SK-N-SH (cell line): ENCODE data around the gene OR2M7. TPM values are rescaled to one million over a fixed set of nuclear protein-coding genes. Genes with fewer than 3 reads are reported as not detected.

ENCODE experiments used
- CTCF ChIA-PET: fragments of 300-600, 350-600 bp; formaldehyde crosslinking; extraction: SDS; loops from one replicate; lab custom pipeline; 2021; lab: Yijun Ruan, JAX
- POLR2A ChIA-PET: fragments of 350-600 bp; sonication (Branson Sonifier 250); formaldehyde crosslinking; extraction: SDS; loops from one replicate; lab custom pipeline; 2020; ENCODE audit warnings: antibody characterized with exemption, inconsistent platforms; lab: Yijun Ruan, JAX
- DNase-seq: peaks from one replicate; pipeline ENCODE4 v3.0.0; 2012
- H2AFZ ChIP-seq: fragments of 200-600 bp; sonication (generic); 2 replicates; pipeline ENCODE4 v1.8.1; 2016; ENCODE audit warnings: antibody characterized with exemption, mild to moderate bottlenecking, low read depth
- H3F3A ChIP-seq: fragments of 200-600 bp; sonication (generic); replicated peaks from 2 replicates; pipeline ENCODE3; 2016; ENCODE audit warnings: antibody characterized with exemption, mild to moderate bottlenecking; ENCODE audit not compliant: insufficient read depth
- H3K27ac ChIP-seq, 2 experiments: fragments of 200-500 bp in 1 of 2; fragments of 200-600 bp in 1 of 2; sonication (Bioruptor generic) in 1 of 2; sonication (generic), shearing (Covaris generic) in 1 of 2; 2 replicates each; pipeline versions ENCODE4 v1.5.1 to v1.6.1; 2014 to 2016; ENCODE audit warnings: low read depth in 2 of 2, inconsistent platforms in 1 of 2, low read length in 1 of 2, mild to moderate bottlenecking in 1 of 2, mixed read lengths in 1 of 2
- H3K27me3 ChIP-seq: fragments of 200-600 bp; sonication (generic), shearing (Covaris generic); 2 replicates; pipeline ENCODE4 v1.6.1; 2016; ENCODE audit warnings: mixed run types; ENCODE audit not compliant: insufficient read depth
- H3K36me3 ChIP-seq, 2 experiments: fragments of 200-500 bp in 1 of 2; fragments of 200-600 bp in 1 of 2; sonication (Bioruptor generic) in 1 of 2; sonication (generic) in 1 of 2; replicated peaks in 1 of 2; 2 replicates each; pipeline versions ENCODE3 to v1.5.1; 2014 to 2016; ENCODE audit warnings: low read length in 1 of 2, mild to moderate bottlenecking in 1 of 2; ENCODE audit not compliant: insufficient read depth in 2 of 2, control insufficient read depth in 1 of 2
- H3K4me1 ChIP-seq, 2 experiments: fragments of 200-500 bp in 1 of 2; fragments of 200-600 bp in 1 of 2; sonication (Bioruptor generic) in 1 of 2; sonication (generic), shearing (Covaris generic) in 1 of 2; 2 replicates each; pipeline versions ENCODE4 v1.5.1 to v1.6.1; 2014 to 2016; ENCODE audit warnings: low read depth in 1 of 2, low read length in 1 of 2, mixed run types in 1 of 2; ENCODE audit not compliant: insufficient read depth in 2 of 2, control insufficient read depth in 1 of 2
- H3K4me2 ChIP-seq: fragments of 200-600 bp; sonication (generic), shearing (Covaris generic); 2 replicates; pipeline ENCODE4 v1.6.1; 2017; ENCODE audit warnings: mixed run types
- H3K4me3 ChIP-seq, 2 experiments: fragments of 200-500 bp in 1 of 2; fragments of 200-600 bp in 1 of 2; sonication (Bioruptor generic) in 1 of 2; sonication (generic), shearing (Covaris generic) in 1 of 2; 2 replicates each; pipeline versions ENCODE4 v1.5.1 to v1.8.1; 2014 to 2016; ENCODE audit warnings: low read depth in 2 of 2, inconsistent platforms in 1 of 2, low read length in 1 of 2, mild to moderate bottlenecking in 1 of 2, mixed read lengths in 1 of 2, moderate library complexity in 1 of 2
- H3K79me2 ChIP-seq: fragments of 200-600 bp; sonication (generic); 2 replicates; pipeline ENCODE4 v1.8.1; 2017; ENCODE audit warnings: mild to moderate bottlenecking; ENCODE audit not compliant: insufficient read depth
- H3K9ac ChIP-seq: fragments of 200-600 bp; sonication (generic); 2 replicates; pipeline ENCODE4 v1.6.1; 2017; ENCODE audit warnings: mixed run types
- H3K9me2 ChIP-seq: fragments of 200-600 bp; sonication (generic); 2 replicates; pipeline ENCODE4 v1.6.1; 2017; ENCODE audit warnings: mixed run types
- H3K9me3 ChIP-seq: fragments of 200-600 bp; sonication (generic); 2 replicates; pipeline ENCODE4 v1.6.1; 2017; ENCODE audit warnings: mixed run types, mild to moderate bottlenecking, moderate library complexity
- H4K20me1 ChIP-seq: fragments of 200-600 bp; sonication (generic); 2 replicates; pipeline ENCODE4 v1.6.1; 2017; ENCODE audit warnings: mild to moderate bottlenecking, mixed run types; ENCODE audit not compliant: insufficient read depth
- EP300 ChIP-seq, 2 experiments: IDR thresholded peaks; 2 replicates each; pipeline versions ENCODE4 v1.4.0 to v1.6.1; 2012; ENCODE audit warnings: borderline replicate concordance in 1 of 2, low read depth in 1 of 2, low read length in 1 of 2
- EZH2phosphoT487 ChIP-seq: fragments of 200-600 bp; sonication (generic); IDR thresholded peaks from 2 replicates; pipeline ENCODE4 v1.6.1; 2017; ENCODE audit warnings: low read depth, mixed run types, mild to moderate bottlenecking, antibody characterized with exemption, moderate library complexity, borderline replicate concordance
- IRF3 ChIP-seq: fragments of 150-350 bp; IDR thresholded peaks from 2 replicates; pipeline ENCODE4 v1.6.1; 2016; ENCODE audit warnings: mild to moderate bottlenecking, low read depth, low read length
- JUND ChIP-seq: IDR thresholded peaks from 2 replicates; pipeline ENCODE4 v1.4.0; 2012
- MAX ChIP-seq: IDR thresholded peaks from 2 replicates; pipeline ENCODE4 v1.4.0; 2012; ENCODE audit warnings: low read depth
- MXI1 ChIP-seq: IDR thresholded peaks from 2 replicates; pipeline ENCODE4 v1.6.1; 2012; ENCODE audit warnings: mild to moderate bottlenecking, low read depth, low read length, improper control_type of control experiment
- NRF1 ChIP-seq: IDR thresholded peaks from 2 replicates; pipeline ENCODE4 v1.6.1; 2012; ENCODE audit warnings: low read depth, mild to moderate bottlenecking, low read length
- POLR2AphosphoS5 ChIP-seq: IDR thresholded peaks from 2 replicates; pipeline ENCODE4 v1.6.1; 2012; ENCODE audit warnings: low read depth, low read length
- RCOR1 ChIP-seq: fragments of 150-350 bp; IDR thresholded peaks from 2 replicates; pipeline ENCODE4 v1.6.1; 2017; ENCODE audit warnings: antibody characterized with exemption, low read length
- REST ChIP-seq: IDR thresholded peaks from 2 replicates; pipeline ENCODE4 v1.6.1; 2012; ENCODE audit warnings: mild to moderate bottlenecking, low read depth, low read length, moderate library complexity
- SMC3 ChIP-seq: IDR thresholded peaks from 2 replicates; pipeline ENCODE4 v1.6.1; 2012; ENCODE audit warnings: low read depth, low read length, improper control_type of control experiment
- TEAD4 ChIP-seq: IDR thresholded peaks from 2 replicates; pipeline ENCODE4 v1.4.0; 2012; ENCODE audit warnings: mild to moderate bottlenecking, borderline replicate concordance; ENCODE audit not compliant: insufficient read depth
- USF2 ChIP-seq: fragments of 150-350 bp; IDR thresholded peaks from 2 replicates; pipeline ENCODE4 v1.6.1; 2017; ENCODE audit warnings: antibody characterized with exemption, low read length, low read depth, borderline replicate concordance
- YY1 ChIP-seq: IDR thresholded peaks from 2 replicates; pipeline ENCODE4 v1.4.0; 2012; ENCODE audit warnings: low read depth, mild to moderate bottlenecking
- WGBS: methylation state at CpG from one replicate; pipeline ENCODE4 v1.1.6; 2017; ENCODE audit warnings: low lambda C conversion rate; 5-methylcytosine and 5-hydroxymethylcytosine counted together
- polyA plus RNA-seq, 3 experiments: library from polyadenylated mRNA; depleted of rRNA; stranded (reverse); fragments of >200 nt; gene quantifications; 2 replicates each; pipeline ENCODE4 v1.2.3, GENCODE V29; 2012

The OR2M7 gene
- polyA plus RNA-seq, 1 of the 3 experiments (the other 2 are of a cell fraction) = not detected

- H3K27me3 ChIP-seq = no peaks in the 10 kb centered on the region
- no peaks in the 10 kb centered on the region for H3F3A ChIP-seq
- no peak for DNase-seq
- no peaks in the 10 kb centered on the region for H3K79me2 ChIP-seq
- no peak overlapping the region for H3K9ac ChIP-seq
- no peaks in the 10 kb centered on the region for H3K9me2 ChIP-seq
- no peak overlapping the region for H3K27ac ChIP-seq
- H3K4me1 ChIP-seq = no peaks in the 10 kb centered on the region
- H2AFZ ChIP-seq = no peak overlapping the region
- H3K4me3 ChIP-seq = no peak overlapping the region
- no peaks in the 10 kb centered on the region for H3K36me3 ChIP-seq
- WGBS = under 1% methylated on average over 6 of the region's 6 CpGs
- H3K9me3 ChIP-seq = no peaks in the 10 kb centered on the region
- TF ChIP-seq IRF3 = no peak
- TF ChIP-seq JUND = no peak
- TF ChIP-seq USF2 = no peak
- no peak for TF ChIP-seq MAX
- TF ChIP-seq POLR2AphosphoS5 = no peak
- no peak for TF ChIP-seq NRF1
- no peak for TF ChIP-seq MXI1
- TF ChIP-seq RCOR1 = no peak
- no peak for TF ChIP-seq EZH2phosphoT487
- TF ChIP-seq YY1 = no peak
- no peak for TF ChIP-seq TEAD4
- no peak for TF ChIP-seq EP300 (IDR thresholded peaks at IDR 0.05; ENCODE audit: borderline replicate concordance in 1 of 2, low read depth in 1 of 2, low read length in 1 of 2)
- no peak for TF ChIP-seq REST
- TF ChIP-seq SMC3 = no peak
- TF ChIP-seq, all 33 proteins: peak for 0
- CTCF ChIA-PET = no interaction called here
- Histone ChIP-seq H3K4me2 (no peak overlapping the region), H4K20me1 (no peaks in the 10 kb centered on the region)
- POLR2A ChIA-PET = no interaction called here
Observed at GRCh38 chr1:248288391-248288790, 36.0 kb downstream of the OR2M7 start.
